GM12878 (cell line): ENCODE results near the gene DBI. TPM values are rescaled to one million over a fixed set of nuclear protein-coding genes. Genes with fewer than 3 reads are reported as not detected.
A peak's percentile ranks its signal among the peaks of the same experiment; 100 is the strongest.

ENCODE experiments used
- ATAC-seq: fragments of 200-7000 bp; cut with Tn5 transposase; 3 replicates; pipeline ENCODE4 v1.9.1; 2020; ENCODE audit warnings: mild to moderate bottlenecking, moderate library complexity
- BruUV-seq: library from RNA; stranded (reverse); fragments of 400-500 nt; replicated peaks from 2 replicates; lab custom pipeline; 2021; lab: Mats Ljungman, UMichigan
- CTCF ChIA-PET: fragments of 300-600 bp; sonication (Branson Sonifier 250); formaldehyde crosslinking; extraction: SDS; loops from one replicate; lab custom pipeline; 2021; ENCODE audit warnings: inconsistent platforms; lab: Yijun Ruan, JAX
- POLR2A ChIA-PET: fragments of 350-600 bp; formaldehyde crosslinking; extraction: SDS; loops from one replicate; lab custom pipeline; 2021; ENCODE audit warnings: inconsistent platforms; lab: Charles Lee
- RAD21 ChIA-PET: fragments of 300-600 bp; sonication (Branson Sonifier 250); formaldehyde crosslinking; loops from one replicate; lab custom pipeline; 2023; ENCODE audit warnings: antibody characterized with exemption; ENCODE audit not compliant: unreplicated experiment; lab: Charles Lee
- SMC1A ChIA-PET: fragments of 300-600 bp; sonication (Branson Sonifier 250); formaldehyde crosslinking; loops from one replicate; lab custom pipeline; 2023; ENCODE audit not compliant: unreplicated experiment, uncharacterized antibody; lab: Charles Lee
- DNase-seq: peaks from one replicate; pipeline ENCODE4 v3.0.0-alpha.2; 2011; ENCODE audit warnings: low read depth, low spot score
- FAIRE-seq: peaks from 3 replicates; lab custom pipeline; 2011; peaks lifted over from hg19 to GRCh38; lab: Jason Lieb, UNC
- H2AFZ ChIP-seq: 2 replicates; pipeline ENCODE4 v1.6.0; 2011; ENCODE audit warnings: low read depth, low read length, control low read depth; ENCODE audit not compliant: control insufficient read depth
- H3K27ac ChIP-seq: 2 replicates; pipeline ENCODE4 v1.5.1; 2011; ENCODE audit warnings: control low read depth; ENCODE audit not compliant: control insufficient read depth, insufficient read depth
- H3K27me3 ChIP-seq, 2 experiments: replicated peaks in 1 of 2; 2 replicates each; pipeline versions ENCODE4 v1.6.0 to v1.6.1; 2011; ENCODE audit warnings: low read length in 1 of 2; ENCODE audit not compliant: control insufficient read depth in 2 of 2, insufficient read depth in 2 of 2
- H3K36me3 ChIP-seq, 2 experiments: 2 replicates each; pipeline ENCODE4 v1.5.1; 2011; ENCODE audit warnings: low read length in 1 of 2; ENCODE audit not compliant: control insufficient read depth in 2 of 2, insufficient read depth in 2 of 2
- H3K4me1 ChIP-seq: 2 replicates; pipeline ENCODE4 v1.6.1; 2011; ENCODE audit warnings: mild to moderate bottlenecking, low read length, moderate library complexity, mixed read lengths; ENCODE audit not compliant: control insufficient read depth, insufficient read depth
- H3K4me2 ChIP-seq: 2 replicates; pipeline ENCODE4 v1.6.0; 2011; ENCODE audit warnings: control low read depth; ENCODE audit not compliant: control insufficient read depth, insufficient read depth
- H3K4me3 ChIP-seq: fragments of 200-600 bp; sonication (generic); 2 replicates; pipeline ENCODE4 v1.5.1; 2016
- H3K79me2 ChIP-seq: 2 replicates; pipeline ENCODE4 v1.6.0; 2011; ENCODE audit warnings: low read length; ENCODE audit not compliant: control insufficient read depth, insufficient read depth
- H3K9ac ChIP-seq: 2 replicates; pipeline ENCODE4 v1.8.0; 2011; ENCODE audit warnings: low read length, control low read depth, mixed read lengths; ENCODE audit not compliant: control insufficient read depth, insufficient read depth
- H3K9me3 ChIP-seq: replicated peaks from 3 replicates; pipeline ENCODE4 v1.5.1; 2011; ENCODE audit warnings: mild to moderate bottlenecking, low read length; ENCODE audit not compliant: control insufficient read depth, insufficient read depth
- H4K20me1 ChIP-seq: 2 replicates; pipeline ENCODE4 v1.6.0; 2011; ENCODE audit not compliant: control insufficient read depth, insufficient read depth
- SPI1 ChIP-seq: IDR thresholded peaks from 2 replicates; pipeline ENCODE4 v1.6.1; 2011; ENCODE audit warnings: low read depth, mild to moderate bottlenecking, low read length, moderate library complexity, borderline replicate concordance; ENCODE audit not compliant: insufficient read depth
- WGBS: methylation state at CpG from one replicate; pipeline ENCODE4 v1.1.6; 2016; ENCODE audit warnings: low lambda C conversion rate; ENCODE audit not compliant: insufficient replicate concordance, insufficient coverage; ENCODE audit errors: missing lambda C conversion rate; 5-methylcytosine and 5-hydroxymethylcytosine counted together
- in situ Hi-C: fragments of 300-500 bp; cut with MboI; formaldehyde crosslinking; loops from 9 replicates; pipeline ENCODE4 v1.14.3; 2018; ENCODE audit warnings: mixed read lengths
- intact Hi-C: fragments of 100-400 bp; cut with micrococcal nuclease; formaldehyde crosslinking; loops from one replicate; pipeline ENCODE4 v1.14.2; 2022; ENCODE audit not compliant: unreplicated experiment
- polyA plus RNA-seq, 11 experiments: library from polyadenylated mRNA; depleted of rRNA in 4 of 11; unstranded in 6 of 11; stranded (reverse) in 5 of 11; fragments of >200 nt; fragmentation: Nextera tagmentation in 4 of 11; fragmentation: Illumina TruSeq in 1 of 11; extraction: Ambion mirVana in 4 of 11; extraction: Trizol in 1 of 11; gene quantifications; 1 replicate in 1 of 11; 2 replicates in 10 of 11; pipeline versions ENCODE4 v1.2.1 to v1.2.3, GENCODE V29; 2011 to 2016; ENCODE audit warnings: inconsistent platforms in 2 of 11, missing spikeins in 2 of 11, low read depth in 1 of 11
- total RNA-seq, 4 experiments: library from RNA; depleted of rRNA in 3 of 4; stranded (reverse); fragments of >200 nt in 3 of 4; fragmentation: Illumina TruSeq in 1 of 4; extraction: Trizol in 1 of 4; gene quantifications; 2 replicates each; pipeline versions ENCODE4 v1.2.1 to v1.2.3, GENCODE V29; 2013 to 2021
- TF ChIP-seq, protein P1 (sequence below): fragments of 450-650 bp; IDR thresholded peaks from 2 replicates; pipeline ENCODE4 v1.6.1; 2016; ENCODE audit warnings: mild to moderate bottlenecking, moderate library complexity, borderline replicate concordance
- TF ChIP-seq, protein P2 (sequence below): IDR thresholded peaks from 2 replicates; pipeline ENCODE4 v1.6.1; 2012; ENCODE audit warnings: low read depth, low read length, improper control_type of control experiment

The DBI gene
- total and polyA plus RNA-seq, 10 of the 15 experiments (the other 5 are each of a cell fraction or from before 2014, with no cell fraction given) = 248 to 2,567 (median 943) TPM

GRCh38 chr2:119338272-119338671 lies 28.5 kb upstream of the DBI start:
- peaks cover 17% of the 10 kb centered on the region for H3K4me1 ChIP-seq

More at GRCh38 chr2:119338272-119338671, 28.5 kb upstream of the DBI start:
- intact Hi-C loops = no loop called here
- peak; percentile 11; the same call in 1 of the 2 replicates for TF ChIP-seq SPI1
- TF ChIP-seq, protein P1, sequence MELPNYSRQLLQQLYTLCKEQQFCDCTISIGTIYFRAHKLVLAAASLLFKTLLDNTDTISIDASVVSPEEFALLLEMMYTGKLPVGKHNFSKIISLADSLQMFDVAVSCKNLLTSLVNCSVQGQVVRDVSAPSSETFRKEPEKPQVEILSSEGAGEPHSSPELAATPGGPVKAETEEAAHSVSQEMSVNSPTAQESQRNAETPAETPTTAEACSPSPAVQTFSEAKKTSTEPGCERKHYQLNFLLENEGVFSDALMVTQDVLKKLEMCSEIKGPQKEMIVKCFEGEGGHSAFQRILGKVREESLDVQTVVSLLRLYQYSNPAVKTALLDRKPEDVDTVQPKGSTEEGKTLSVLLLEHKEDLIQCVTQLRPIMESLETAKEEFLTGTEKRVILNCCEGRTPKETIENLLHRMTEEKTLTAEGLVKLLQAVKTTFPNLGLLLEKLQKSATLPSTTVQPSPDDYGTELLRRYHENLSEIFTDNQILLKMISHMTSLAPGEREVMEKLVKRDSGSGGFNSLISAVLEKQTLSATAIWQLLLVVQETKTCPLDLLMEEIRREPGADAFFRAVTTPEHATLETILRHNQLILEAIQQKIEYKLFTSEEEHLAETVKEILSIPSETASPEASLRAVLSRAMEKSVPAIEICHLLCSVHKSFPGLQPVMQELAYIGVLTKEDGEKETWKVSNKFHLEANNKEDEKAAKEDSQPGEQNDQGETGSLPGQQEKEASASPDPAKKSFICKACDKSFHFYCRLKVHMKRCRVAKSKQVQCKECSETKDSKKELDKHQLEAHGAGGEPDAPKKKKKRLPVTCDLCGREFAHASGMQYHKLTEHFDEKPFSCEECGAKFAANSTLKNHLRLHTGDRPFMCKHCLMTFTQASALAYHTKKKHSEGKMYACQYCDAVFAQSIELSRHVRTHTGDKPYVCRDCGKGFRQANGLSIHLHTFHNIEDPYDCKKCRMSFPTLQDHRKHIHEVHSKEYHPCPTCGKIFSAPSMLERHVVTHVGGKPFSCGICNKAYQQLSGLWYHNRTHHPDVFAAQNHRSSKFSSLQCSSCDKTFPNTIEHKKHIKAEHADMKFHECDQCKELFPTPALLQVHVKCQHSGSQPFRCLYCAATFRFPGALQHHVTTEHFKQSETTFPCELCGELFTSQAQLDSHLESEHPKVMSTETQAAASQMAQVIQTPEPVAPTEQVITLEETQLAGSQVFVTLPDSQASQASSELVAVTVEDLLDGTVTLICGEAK = no peak
- TF ChIP-seq, protein P2, sequence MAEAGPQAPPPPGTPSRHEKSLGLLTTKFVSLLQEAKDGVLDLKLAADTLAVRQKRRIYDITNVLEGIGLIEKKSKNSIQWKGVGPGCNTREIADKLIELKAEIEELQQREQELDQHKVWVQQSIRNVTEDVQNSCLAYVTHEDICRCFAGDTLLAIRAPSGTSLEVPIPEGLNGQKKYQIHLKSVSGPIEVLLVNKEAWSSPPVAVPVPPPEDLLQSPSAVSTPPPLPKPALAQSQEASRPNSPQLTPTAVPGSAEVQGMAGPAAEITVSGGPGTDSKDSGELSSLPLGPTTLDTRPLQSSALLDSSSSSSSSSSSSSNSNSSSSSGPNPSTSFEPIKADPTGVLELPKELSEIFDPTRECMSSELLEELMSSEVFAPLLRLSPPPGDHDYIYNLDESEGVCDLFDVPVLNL = no peak
- TF ChIP-seq, all 136 proteins: peak for 1
- Histone ChIP-seq H3K79me2 (no peaks in the 10 kb centered on the region), H3K27ac (no peak overlapping the region), H3K36me3 (no peaks in the 10 kb centered on the region; a peak in 1 of 4 replicates), H3K9me3 (no peaks in the 10 kb centered on the region), H2AFZ (peak overlapping the region; percentile 42), H3K9ac (no peak overlapping the region), H3K4me2 (no peak overlapping the region), H3K27me3 (no peaks in the 10 kb centered on the region), H3K4me3 (no peak overlapping the region), H4K20me1 (no peaks in the 10 kb centered on the region)
- no peak for ATAC-seq
- SMC1A ChIA-PET = interaction anchor here (0.5 to 1.3 kb wide), 6 partner anchors 12 to 36 kb away, joined by 3 to 5 read pairs (median 3); partner anchors contain the start of genes C2orf76 and DBI
- WGBS = 96% methylated on average over 2 of the region's 2 CpGs
- no peak for DNase-seq
- RAD21 ChIA-PET = interaction anchor here (0.6 to 1.5 kb wide), 4 partner anchors 9 to 29 kb away, joined by 3 to 6 read pairs (median 4); partner anchors contain the start of genes C2orf76 and DBI
- in situ Hi-C loops = no loop called here
- CTCF ChIA-PET = interaction anchor here (0.9 to 1.4 kb wide), 3 partner anchors 11 to 118 kb away, joined by 3 to 4 read pairs (median 3); no protein-coding TSS in a partner anchor
- no peak for FAIRE-seq
- POLR2A ChIA-PET = interaction anchor here (0.9 kb wide), 1 partner anchor 50 kb away, joined by 3 read pairs; no protein-coding TSS in a partner anchor
- BruUV-seq = no TSS peak
